OCI-LY1 (cell line): ENCODE measurements around the gene SORBS2.

Experiments
- H2AFZ ChIP-seq: fragments of 200-600 bp; sonication (generic), shearing (Covaris generic); 2 replicates; pipeline ENCODE4 v1.6.0; 2014; ENCODE audit warnings: antibody characterized with exemption, mild to moderate bottlenecking, low read length
- H3F3A ChIP-seq: fragments of 200-600 bp; sonication (generic), shearing (Covaris generic); 2 replicates; pipeline ENCODE4 v1.6.0; 2014; ENCODE audit warnings: mild to moderate bottlenecking, antibody characterized with exemption, low read length, moderate library complexity; ENCODE audit not compliant: insufficient read depth
- H3K27ac ChIP-seq: fragments of 200-600 bp; sonication (generic); 2 replicates; pipeline ENCODE4 v1.5.1; 2014; ENCODE audit warnings: low read length, mixed run types, mild to moderate bottlenecking, low read depth; ENCODE audit not compliant: poor library complexity, severe bottlenecking
- H3K27me3 ChIP-seq: fragments of 200-600 bp; sonication (generic); 2 replicates; pipeline ENCODE4 v1.6.0; 2014; ENCODE audit warnings: antibody characterized with exemption, mild to moderate bottlenecking, low read length, moderate library complexity; ENCODE audit not compliant: insufficient read depth
- H3K36me3 ChIP-seq: fragments of 200-600 bp; sonication (generic); 2 replicates; pipeline ENCODE4 v1.6.1; 2014; ENCODE audit warnings: mild to moderate bottlenecking, antibody characterized with exemption, low read length, moderate library complexity, mixed read lengths; ENCODE audit not compliant: insufficient read depth
- H3K4me1 ChIP-seq: fragments of 200-600 bp; sonication (generic); 2 replicates; pipeline ENCODE4 v1.5.1; 2014; ENCODE audit warnings: mild to moderate bottlenecking, low read length, moderate library complexity; ENCODE audit not compliant: insufficient read depth, severe bottlenecking
- H3K4me2 ChIP-seq: fragments of 200-600 bp; sonication (generic), shearing (Covaris generic); 2 replicates; pipeline ENCODE4 v1.6.1; 2014; ENCODE audit warnings: low read length
- H3K4me3 ChIP-seq: fragments of 200-600 bp; sonication (generic); 2 replicates; pipeline ENCODE4 v1.5.1; 2014; ENCODE audit warnings: low read length, low read depth, mild to moderate bottlenecking, mixed read lengths; ENCODE audit not compliant: poor library complexity, severe bottlenecking
- H3K79me2 ChIP-seq: fragments of 200-600 bp; shearing (Covaris generic); 2 replicates; pipeline ENCODE4 v1.6.1; 2016; ENCODE audit warnings: mixed run types, low read length, mixed read lengths; ENCODE audit not compliant: insufficient read depth
- H3K9ac ChIP-seq: fragments of 200-600 bp; sonication (generic), shearing (Covaris generic); 2 replicates; pipeline ENCODE4 v1.6.1; 2014; ENCODE audit warnings: mild to moderate bottlenecking, low read length, mixed read lengths
- H3K9me2 ChIP-seq: fragments of 200-600 bp; sonication (generic), shearing (Covaris generic); 2 replicates; pipeline ENCODE4 v1.6.1; 2014; ENCODE audit warnings: low read depth, mild to moderate bottlenecking, low read length, mixed read lengths
- H3K9me3 ChIP-seq: fragments of 200-600 bp; shearing (Covaris generic); 2 replicates; pipeline ENCODE4 v1.6.1; 2014; ENCODE audit warnings: low read length, mixed read lengths
- H4K20me1 ChIP-seq: fragments of 200-600 bp; sonication (generic), shearing (Covaris generic); 2 replicates; pipeline ENCODE4 v1.6.0; 2016; ENCODE audit warnings: mild to moderate bottlenecking, low read length; ENCODE audit not compliant: insufficient read depth
- EZH2 ChIP-seq: fragments of 200-600 bp; sonication (generic), shearing (Covaris generic); IDR thresholded peaks from 2 replicates; pipeline ENCODE4 v1.8.0; 2017; ENCODE audit warnings: borderline replicate concordance, mixed run types, mild to moderate bottlenecking, antibody characterized with exemption, low read length, moderate library complexity, mixed read lengths
- TF ChIP-seq, protein P1 (sequence below): fragments of 200-600 bp; sonication (generic), shearing (Covaris generic); IDR thresholded peaks from 2 replicates; pipeline ENCODE4 v1.5.1; 2017; ENCODE audit warnings: mild to moderate bottlenecking, antibody characterized with exemption, low read length, moderate library complexity, mixed read lengths

Gene SORBS2

DNA sequence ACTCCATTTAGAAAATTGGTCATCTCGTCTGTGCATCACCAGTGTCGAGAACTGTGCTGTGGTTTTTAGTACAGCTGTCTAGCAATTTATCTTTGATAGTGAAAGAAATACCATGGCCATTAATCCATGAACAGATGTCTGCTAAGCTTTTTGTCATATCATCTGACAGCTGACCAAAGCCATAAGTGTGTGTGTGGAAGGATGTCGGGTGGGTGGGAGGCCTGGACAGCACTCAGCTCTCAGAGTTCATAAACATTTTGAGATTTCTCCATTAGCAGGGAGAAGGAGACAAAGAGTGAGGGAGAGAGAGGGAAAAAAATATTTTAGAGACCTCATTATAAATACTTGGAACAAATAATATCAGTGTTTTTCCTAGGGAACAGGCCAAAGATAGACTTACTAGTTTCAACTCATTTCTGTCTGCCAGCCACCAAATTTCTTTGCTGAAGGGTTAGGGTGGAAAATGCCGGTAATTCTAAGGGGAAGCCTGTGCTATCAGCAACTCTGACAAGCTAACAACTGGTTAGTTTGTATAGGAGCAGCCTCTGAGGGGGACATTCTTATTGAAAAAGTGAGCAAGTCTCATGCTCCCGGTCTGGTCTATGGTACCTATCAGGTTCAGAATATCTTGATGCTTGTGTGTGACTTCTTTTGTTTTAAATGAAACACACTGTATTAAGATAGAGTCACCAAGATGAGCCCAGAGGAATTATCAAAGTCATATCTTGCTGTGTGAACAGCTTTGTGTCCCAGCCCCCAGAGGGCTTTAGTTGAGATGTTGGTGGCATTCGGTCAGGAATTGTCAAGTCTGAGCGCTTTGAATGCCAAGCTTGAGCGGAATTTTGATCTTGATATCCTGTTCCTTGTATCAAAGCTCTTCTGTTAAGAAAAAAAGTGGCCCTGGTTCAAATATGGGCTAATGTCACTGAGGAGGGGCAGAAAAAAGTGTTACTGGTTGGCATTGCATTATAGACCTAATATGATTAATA lies 234.7 kb downstream of the SORBS2 start:
- no peaks in the 10 kb centered on the region for H3K4me1 ChIP-seq
- H3K36me3 ChIP-seq, result no peaks in the 10 kb centered on the region
- H3K9me3 ChIP-seq, result no peaks in the 10 kb centered on the region
- H3K9ac ChIP-seq, result no peak overlapping the region
- H2AFZ ChIP-seq, result no peak overlapping the region
- no peak for TF ChIP-seq EZH2
- TF ChIP-seq, protein P1, sequence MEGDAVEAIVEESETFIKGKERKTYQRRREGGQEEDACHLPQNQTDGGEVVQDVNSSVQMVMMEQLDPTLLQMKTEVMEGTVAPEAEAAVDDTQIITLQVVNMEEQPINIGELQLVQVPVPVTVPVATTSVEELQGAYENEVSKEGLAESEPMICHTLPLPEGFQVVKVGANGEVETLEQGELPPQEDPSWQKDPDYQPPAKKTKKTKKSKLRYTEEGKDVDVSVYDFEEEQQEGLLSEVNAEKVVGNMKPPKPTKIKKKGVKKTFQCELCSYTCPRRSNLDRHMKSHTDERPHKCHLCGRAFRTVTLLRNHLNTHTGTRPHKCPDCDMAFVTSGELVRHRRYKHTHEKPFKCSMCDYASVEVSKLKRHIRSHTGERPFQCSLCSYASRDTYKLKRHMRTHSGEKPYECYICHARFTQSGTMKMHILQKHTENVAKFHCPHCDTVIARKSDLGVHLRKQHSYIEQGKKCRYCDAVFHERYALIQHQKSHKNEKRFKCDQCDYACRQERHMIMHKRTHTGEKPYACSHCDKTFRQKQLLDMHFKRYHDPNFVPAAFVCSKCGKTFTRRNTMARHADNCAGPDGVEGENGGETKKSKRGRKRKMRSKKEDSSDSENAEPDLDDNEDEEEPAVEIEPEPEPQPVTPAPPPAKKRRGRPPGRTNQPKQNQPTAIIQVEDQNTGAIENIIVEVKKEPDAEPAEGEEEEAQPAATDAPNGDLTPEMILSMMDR, result no peak
- no peak overlapping the region for H3K27ac ChIP-seq
- no peak overlapping the region for H3K4me3 ChIP-seq
- no peaks in the 10 kb centered on the region for H3F3A ChIP-seq
- no peaks in the 10 kb centered on the region for H4K20me1 ChIP-seq
- H3K9me2 ChIP-seq, result no peaks in the 10 kb centered on the region
- H3K27me3 ChIP-seq, result no peaks in the 10 kb centered on the region
- H3K4me2 ChIP-seq, result no peak overlapping the region
- no peaks in the 10 kb centered on the region for H3K79me2 ChIP-seq

DNA sequence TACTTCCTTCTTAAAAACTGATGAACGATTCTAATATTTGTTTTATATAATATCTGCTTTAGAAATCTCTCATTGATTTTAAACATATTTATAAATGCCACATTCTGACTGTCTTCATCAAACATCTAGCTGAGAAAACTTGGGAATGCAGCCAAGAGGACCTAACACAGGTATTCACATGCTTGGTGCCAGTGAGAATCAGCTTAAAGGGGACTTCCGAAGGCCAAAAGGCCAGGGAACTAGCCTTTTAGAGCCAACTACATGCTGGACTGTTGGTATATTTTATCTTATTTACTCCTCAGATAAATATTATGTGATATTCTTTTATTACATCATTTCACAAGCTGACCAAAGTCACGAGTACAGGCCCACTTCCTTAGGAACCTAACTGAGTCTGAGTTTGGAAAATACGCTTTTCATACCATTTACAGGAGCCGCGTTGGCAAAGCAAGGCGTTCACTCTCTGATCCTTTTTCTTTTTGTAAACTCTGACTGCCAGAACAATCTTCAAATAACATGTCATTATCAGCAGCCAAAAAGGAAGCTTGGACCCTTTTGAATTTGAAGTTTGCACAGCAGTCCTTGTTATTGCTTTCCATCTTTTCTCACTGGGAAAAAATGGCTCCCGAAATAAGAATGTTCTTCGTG lies 235.6 kb downstream of the SORBS2 start:
- no peaks in the 10 kb centered on the region for H3K9me3 ChIP-seq
- H3K4me1 ChIP-seq, result no peaks in the 10 kb centered on the region
- no peaks in the 10 kb centered on the region for H3K27me3 ChIP-seq
- H3K79me2 ChIP-seq, result no peaks in the 10 kb centered on the region
- TF ChIP-seq EZH2, result no peak
- TF ChIP-seq, protein P1, result no peak
- H3K9ac ChIP-seq, result no peak overlapping the region
- no peak overlapping the region for H3K27ac ChIP-seq
- no peaks in the 10 kb centered on the region for H3K9me2 ChIP-seq
- no peaks in the 10 kb centered on the region for H4K20me1 ChIP-seq
- no peak overlapping the region for H3K4me2 ChIP-seq
- no peaks in the 10 kb centered on the region for H3F3A ChIP-seq
- no peak overlapping the region for H3K4me3 ChIP-seq
- no peaks in the 10 kb centered on the region for H3K36me3 ChIP-seq
- H2AFZ ChIP-seq, result no peak overlapping the region

DNA sequence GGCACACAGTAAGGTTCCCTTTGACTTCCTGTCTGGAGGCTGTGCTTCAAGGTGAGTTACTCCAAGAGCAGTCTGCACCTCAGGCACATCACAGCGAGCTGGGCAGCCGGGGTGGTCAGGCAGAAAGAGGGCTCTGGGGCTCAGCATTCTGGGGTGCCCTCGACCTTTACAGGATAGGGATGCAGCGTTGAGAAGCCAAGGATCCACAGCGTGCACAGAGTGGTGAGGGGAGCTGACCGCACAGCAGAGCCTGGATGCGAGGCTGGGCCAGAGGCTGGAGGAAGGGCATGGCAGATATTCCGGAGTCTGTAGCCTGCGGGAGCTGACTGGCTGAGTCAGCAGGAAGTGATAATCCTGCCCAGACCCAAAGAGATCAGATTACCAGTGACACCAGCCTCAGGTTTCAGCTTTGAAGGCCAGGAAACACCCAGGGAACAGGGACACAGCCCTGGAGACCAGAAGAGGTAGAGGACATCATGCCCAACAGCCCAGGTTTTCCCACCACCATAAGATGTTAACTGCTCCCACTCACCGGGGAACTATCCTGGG lies 238.3 kb downstream of the SORBS2 start:
- H3K27me3 ChIP-seq, result no peaks in the 10 kb centered on the region
- H4K20me1 ChIP-seq, result no peaks in the 10 kb centered on the region
- H2AFZ ChIP-seq, result no peak overlapping the region
- H3K9me2 ChIP-seq, result no peaks in the 10 kb centered on the region
- H3K4me2 ChIP-seq, result no peak overlapping the region
- H3K36me3 ChIP-seq, result no peaks in the 10 kb centered on the region
- TF ChIP-seq, protein P1, result no peak
- no peak for TF ChIP-seq EZH2
- no peaks in the 10 kb centered on the region for H3K4me1 ChIP-seq
- no peaks in the 10 kb centered on the region for H3K79me2 ChIP-seq
- H3F3A ChIP-seq, result no peaks in the 10 kb centered on the region
- H3K27ac ChIP-seq, result no peak overlapping the region
- no peak overlapping the region for H3K4me3 ChIP-seq
- no peaks in the 10 kb centered on the region for H3K9me3 ChIP-seq
- H3K9ac ChIP-seq, result no peak overlapping the region
